CD4-positive, alpha-beta T cell treated with Interleukin-17A for 4 hours (primary cell): ENCODE data around the gene C5AR2.
"Not testable (repeated sequence)": the region's sequence is repeated elsewhere in the genome, so short reads cannot be mapped to it uniquely, and the experiment has no call there.

Experiments used
- DNase-seq: peaks from one replicate; pipeline ENCODE4 v3.0.0-alpha.2; 2020; ENCODE audit warnings: mixed read lengths

Gene C5AR2

DNA sequence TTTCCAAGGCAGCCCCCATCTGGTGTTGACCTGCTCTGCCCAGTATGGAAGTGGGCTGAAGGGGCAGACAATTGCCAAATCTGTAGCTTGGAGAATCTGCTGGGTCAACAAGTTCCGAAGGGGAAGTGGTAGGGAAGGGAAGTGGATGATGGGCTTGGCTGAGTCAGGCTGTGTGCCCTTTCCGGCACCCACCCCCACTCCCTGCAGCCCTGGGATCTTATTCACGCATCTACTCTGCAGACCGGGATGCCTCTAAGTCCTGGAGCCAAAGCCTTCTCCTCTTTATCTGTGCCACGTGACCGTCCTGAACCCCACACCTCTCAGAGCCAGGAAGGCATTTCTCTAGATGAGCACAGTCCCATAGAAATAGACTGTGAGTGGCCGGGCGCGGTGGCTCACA is 7.5 kb upstream of the C5AR2 start:
- no peak for DNase-seq

DNA sequence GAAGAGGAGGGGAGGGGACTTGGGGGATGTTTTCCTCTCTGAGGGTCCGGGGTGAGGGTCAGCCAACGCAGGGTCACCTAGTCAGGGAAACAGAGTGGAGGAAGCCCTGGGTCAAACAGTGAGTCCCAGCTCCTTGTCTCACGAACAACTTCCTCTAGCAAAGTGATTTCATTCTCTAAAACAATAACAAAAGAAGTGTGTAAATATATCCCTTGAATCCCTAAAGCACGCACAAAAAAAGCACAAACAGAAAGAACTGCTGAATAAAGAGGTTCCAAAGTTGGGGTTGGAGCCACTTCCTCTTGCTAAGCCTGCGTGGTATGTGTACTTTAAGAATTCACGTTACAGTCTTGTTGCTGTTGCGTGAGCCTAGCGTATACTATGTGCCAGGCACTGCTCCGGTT is 1.5 kb upstream of the C5AR2 start:
- DNase-seq: no peak

DNA sequence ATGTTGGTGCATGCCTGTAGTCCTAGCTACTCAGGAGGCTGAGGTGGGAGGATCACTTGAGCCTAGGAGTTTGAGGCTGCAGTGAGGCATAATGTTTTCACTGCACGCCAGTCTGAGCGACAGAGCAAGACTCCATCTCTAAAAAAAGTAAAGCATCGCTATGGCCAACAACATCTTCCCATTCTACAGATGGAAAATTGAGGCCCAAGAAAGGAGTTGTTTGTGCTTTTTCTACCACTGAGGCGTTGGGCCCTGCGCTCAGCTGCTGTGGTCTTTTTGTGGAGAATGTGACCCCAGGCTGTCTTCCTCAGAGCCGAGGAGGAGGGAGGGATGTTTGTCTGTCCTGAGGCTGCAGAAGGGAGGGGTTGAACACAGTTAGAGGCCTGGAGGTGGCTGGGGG is 485 bp upstream of the C5AR2 start:
- no peak for DNase-seq

DNA sequence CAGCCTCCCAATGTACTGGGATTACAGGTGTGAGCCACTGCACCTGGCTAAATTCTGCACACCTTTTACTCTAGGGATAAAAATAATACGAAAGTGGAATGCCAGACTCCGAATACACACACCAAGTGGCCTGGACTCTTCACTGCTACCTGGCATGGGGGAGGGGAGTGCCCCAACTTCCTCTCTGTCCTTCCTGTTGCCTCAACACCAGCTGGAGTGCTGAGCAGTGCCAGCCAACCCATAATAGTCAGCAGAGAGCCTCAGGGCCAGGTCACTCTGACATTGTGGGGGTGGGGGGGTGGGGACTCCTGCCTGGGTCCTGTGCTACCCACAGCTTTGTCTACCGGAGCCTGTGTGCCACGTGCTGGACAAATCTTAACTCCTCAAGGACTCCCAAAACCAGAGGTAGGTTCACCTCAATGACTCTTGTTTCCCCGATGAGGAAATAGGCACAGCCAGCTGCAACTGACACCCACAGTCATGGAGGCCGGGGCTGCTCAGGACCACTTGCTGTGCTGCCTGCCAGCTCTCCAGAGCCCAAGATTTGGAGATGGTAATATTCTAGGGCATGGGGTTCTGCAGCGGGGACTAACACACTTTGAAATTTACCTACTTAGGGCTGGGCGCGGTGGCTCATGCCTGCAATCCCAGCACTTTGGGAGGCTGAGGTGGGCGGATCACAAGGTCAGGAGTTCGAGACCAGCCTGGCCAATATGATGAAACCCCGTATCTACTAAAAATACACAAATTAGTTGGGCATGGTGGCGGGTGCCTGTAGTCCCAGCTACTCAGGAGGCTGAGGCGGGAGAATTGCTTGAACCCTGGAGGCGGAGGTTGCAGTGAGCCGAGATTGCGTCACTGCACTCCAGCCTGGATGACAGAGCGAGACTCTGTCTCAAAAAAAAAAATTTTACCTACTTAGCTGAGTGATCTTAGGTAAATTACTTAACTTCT is 5.1 kb downstream of the C5AR2 start:
- DNase-seq: peak; percentile 42

DNA sequence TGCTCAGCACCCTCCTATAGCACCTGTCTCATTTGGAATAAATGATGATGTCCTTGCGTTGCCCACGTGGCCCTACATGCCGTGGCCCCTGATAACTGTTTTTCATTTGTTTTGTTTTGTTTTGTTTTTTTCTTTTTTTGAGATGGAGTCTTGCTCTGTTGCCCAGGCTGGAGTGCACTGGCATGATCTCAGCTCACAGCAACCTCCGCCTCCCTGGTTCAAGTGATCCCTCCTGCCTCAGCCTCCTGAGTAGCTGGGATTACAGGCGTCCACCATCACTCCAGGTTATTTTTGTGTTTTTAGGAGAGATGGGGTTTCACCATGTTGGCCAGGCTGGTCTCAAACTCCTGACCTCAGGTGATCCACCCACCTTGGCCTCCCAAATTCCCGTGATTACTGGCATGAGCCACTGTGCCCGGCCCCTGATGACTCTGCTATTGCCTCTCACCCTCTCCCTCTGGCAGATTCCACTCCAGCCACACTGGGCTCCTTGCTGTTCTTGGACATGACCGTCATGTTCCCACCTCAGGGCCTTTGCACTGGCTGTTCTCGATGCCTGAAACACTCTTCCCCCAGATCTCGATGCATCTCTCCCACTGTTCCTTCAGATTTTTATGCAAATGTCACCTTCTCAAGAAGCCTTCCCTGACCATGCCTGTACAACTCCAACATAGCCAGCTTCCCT is 7.4 kb downstream of the C5AR2 start:
- no peak for DNase-seq

DNA sequence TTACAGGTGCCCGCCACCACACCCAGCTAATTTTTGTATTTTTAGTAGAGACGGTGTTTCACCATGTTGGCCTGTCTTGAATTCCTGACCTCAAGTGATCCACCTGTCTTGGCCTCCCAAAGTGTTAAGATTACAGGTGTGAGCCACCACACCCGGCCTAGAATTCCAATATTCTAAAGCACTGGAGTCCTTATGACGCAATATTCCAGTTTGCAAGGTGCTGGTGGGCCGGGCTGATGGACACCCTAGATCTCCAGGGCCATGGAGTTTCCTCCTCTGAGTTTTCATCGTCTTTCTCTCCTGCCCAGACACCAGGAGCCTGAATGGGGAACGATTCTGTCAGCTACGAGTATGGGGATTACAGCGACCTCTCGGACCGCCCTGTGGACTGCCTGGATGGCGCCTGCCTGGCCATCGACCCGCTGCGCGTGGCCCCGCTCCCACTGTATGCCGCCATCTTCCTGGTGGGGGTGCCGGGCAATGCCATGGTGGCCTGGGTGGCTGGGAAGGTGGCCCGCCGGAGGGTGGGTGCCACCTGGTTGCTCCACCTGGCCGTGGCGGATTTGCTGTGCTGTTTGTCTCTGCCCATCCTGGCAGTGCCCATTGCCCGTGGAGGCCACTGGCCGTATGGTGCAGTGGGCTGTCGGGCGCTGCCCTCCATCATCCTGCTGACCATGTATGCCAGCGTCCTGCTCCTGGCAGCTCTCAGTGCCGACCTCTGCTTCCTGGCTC is 8.7 kb downstream of the C5AR2 start:
- no peak for DNase-seq

DNA sequence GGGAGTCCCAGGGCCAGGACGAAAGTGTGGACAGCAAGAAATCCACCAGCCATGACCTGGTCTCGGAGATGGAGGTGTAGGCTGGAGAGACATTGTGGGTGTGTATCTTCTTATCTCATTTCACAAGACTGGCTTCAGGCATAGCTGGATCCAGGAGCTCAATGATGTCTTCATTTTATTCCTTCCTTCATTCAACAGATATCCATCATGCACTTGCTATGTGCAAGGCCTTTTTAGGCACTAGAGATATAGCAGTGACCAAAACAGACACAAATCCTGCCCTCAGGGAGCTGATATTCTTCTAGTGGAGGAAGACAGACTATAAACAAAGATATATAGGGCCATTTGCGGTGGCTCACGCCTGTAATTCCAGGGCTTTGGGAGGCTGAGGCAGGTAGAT is 9.8 kb downstream of the C5AR2 start:
- DNase-seq: no peak

DNA sequence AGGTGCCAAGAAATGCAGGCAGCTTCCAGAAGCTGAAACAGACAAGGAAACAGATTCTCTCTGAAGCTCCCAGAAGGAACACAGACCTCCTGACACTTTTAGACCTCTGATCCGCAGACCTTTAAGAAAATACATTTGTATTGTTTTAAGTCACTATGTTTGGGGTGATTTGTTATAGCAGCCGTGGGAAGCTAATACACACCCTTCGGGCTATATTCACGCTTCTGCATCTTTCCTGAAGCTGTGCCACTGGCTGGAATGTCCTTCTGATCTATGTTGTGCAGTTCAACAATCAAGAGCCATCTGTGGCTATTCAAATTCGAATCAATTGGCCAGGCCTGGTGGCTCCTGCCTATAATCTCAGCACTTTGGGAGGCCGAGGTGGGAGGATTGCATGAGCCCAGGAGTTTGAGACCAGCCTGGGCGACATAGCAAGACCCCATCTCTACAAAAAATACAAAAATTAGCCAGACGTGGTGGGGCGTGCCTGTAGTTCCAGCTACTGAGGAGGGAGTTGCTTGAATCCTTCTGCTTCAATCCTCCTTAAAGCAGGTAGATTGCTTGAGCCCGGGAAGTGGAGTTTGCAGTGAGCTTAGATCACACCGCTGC is 11.3 kb downstream of the C5AR2 start:
- DNase-seq: no peak

DNA sequence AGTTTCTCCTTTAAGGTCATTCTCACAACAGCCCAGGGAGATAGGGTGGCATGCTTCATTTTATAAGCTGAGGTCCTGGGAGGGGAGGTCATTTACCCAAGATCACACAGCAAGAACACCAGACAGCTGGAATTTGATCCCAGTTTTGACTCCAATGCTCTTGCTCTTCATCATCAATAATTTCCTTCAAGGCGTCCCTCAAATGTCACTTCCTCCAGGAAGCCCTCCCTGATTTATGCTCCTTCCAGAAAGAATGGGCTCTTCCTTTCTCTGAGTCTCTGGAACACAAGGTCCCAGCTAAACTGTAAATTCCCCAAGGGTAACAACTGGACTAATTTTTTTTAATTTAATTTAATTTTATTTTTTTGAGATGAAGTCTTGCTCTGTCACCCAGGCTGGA is 12.4 kb downstream of the C5AR2 start:
- DNase-seq: no peak

DNA sequence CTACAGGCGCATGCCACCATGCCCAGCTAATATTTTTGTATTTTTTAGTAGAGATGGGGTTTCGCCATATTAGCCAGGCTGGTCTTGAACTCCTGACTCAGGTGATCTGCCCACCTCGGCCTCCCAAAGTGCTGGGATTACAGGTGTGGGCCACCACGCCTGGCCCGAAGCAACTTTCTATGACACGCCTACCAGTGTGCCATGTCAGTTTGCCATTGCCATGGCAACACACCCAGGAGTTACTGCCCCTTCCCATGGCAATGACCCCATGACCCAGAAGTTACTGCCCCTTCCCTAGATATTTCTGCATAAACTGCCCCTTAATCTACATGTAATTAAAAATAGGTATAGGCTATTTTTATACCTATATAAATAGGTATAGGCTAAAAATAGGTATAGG is 14.0 kb downstream of the C5AR2 start:
- DNase-seq: not testable (repeated sequence)

DNA sequence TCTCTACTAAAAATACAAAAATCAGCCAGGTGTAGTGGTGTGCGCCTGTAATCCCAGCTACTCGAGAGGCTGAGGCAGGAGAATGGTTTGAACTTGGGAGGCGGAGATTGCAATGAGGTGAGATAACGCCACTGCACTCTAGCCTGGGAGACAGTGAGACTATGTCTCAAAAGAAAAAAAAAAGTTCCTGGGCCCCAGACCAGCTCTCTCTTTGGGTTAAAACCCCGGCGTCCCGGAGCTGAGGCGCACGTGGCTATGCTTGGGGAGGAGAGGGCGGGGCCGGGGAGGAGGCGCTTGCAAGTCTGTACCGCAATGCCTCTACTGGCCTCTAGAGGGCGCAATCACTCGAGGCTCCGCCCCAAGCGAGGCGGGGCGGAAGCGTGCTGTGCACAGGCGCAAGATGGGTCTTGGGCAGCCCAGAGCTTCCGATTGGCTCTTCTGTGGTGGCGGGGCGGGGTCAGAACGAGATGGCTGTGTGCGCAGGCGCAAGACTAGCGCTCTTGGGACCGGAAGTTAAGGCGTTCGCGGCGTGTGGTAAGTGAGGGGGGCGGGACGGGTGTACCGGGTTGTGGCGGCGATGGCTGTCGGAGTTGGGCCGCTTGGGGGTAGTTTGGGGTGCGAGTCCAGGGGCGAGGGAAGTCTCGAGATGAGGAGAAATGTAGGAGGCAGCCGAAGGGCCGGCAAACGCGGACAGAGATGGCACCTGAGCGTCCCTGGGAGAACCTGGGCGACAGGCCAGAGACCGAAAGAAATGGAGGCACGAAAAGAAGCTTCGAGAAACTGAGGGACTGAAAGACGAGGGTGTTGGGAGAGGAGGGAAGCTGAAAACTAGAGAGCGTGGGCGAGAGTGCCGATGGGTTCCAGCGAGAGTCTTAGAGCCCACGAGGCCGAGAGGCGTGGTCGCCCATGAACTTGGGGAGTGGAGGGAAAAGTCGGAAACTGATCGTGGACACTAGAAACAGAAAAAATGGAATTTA is 17.1 kb downstream of the C5AR2 start, which contains the start of gene DHX34:
Gene DHX34, plus strand, starts transcription at position 497 of the 977 bp plus-strand sequence. CDS start 3,716 bp downstream, outside the sequence.
- DNase-seq: peak; percentile 99

DNA sequence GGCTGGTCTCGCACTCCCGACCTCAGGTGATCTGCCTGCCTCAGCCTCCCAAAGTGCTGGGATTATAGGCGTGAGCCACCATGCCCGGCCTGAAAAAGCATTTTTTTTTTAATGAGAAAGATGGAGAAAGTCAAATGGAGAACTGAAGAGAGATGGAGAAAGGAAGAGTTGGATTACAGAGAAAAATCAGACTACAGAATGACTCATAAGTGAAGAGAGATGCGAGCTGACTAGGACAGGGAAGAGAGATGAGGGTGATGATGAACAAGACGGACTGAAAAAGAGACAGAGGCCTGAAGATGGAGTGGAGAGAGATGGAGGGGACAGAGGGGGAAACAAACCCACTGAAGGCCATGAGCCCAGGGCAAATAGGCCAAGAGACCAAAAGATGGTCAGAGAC is 18.7 kb downstream of the C5AR2 start:
- DNase-seq: no peak

DNA sequence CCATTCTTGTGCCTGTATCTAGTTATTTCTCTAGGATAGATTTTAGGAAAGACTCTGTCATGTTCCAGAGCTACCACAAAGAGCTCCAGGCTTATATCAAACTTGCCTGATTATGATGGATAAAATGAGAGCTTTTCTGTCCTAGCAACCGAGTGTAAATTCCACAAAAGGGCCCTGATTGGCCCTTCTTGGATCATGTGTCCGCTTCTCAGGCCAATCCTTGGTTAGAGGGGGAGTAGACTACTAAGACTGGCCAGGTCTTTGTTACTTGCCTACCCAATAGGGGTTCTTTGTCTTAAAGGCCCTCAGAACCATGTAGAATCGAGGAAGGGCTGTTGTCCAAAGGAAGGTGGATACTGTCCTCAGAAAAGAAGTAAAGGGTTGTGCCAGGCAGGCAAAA is 19.6 kb downstream of the C5AR2 start:
- no peak for DNase-seq

DNA sequence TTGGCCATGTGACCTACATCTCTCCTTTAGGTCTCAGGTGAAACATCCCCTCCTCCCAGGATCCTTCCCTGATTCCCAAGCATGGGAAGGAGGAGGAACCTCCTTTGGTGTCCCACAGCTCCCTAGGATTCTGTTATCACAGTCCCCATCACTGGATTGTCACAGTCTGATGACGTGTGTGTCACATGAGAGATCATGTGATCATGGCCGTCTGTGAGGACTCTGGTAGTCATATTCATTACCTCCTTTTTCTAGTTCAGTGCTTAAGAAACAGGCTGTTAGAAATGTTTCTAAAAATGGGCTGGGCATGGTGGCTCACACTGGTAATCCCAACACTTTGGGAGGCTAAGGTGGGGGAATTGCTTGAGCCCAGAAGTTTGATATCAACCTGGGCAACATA is 20.1 kb downstream of the C5AR2 start:
- DNase-seq: no peak

DNA sequence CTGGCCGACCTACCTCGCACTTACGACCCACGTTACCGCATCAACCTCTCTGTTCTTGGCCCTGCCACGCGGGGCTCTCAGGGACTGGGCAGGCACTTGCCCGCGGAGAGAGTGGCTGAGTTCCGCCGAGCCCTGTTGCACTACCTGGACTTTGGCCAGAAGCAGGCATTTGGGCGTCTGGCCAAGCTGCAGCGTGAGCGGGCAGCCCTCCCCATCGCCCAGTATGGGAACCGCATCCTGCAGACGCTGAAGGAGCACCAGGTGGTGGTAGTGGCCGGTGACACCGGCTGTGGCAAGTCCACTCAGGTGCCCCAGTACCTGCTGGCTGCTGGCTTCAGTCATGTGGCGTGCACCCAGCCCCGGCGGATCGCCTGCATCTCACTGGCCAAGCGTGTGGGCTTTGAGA is 21.3 kb downstream of the C5AR2 start:
- no peak for DNase-seq

DNA sequence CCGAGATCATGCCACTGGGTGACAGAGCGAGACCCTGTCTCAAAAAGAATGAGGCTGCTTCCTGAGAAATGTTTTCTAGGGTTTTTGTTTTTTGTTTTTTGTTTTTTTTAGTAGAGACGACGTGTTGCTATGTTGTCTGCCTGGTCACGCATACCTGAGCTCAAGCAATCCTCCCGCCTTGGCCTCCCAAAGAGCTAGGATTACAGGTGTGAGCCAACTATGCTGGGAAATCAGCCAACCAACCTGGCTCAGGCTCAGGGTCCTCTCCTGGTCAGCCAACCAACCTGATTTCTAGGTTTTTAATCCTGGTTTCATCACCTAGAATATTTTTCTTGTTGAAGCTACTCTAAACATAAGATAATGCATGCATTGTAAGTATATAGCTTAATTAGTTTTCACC is 24.9 kb downstream of the C5AR2 start:
- DNase-seq: no peak

DNA sequence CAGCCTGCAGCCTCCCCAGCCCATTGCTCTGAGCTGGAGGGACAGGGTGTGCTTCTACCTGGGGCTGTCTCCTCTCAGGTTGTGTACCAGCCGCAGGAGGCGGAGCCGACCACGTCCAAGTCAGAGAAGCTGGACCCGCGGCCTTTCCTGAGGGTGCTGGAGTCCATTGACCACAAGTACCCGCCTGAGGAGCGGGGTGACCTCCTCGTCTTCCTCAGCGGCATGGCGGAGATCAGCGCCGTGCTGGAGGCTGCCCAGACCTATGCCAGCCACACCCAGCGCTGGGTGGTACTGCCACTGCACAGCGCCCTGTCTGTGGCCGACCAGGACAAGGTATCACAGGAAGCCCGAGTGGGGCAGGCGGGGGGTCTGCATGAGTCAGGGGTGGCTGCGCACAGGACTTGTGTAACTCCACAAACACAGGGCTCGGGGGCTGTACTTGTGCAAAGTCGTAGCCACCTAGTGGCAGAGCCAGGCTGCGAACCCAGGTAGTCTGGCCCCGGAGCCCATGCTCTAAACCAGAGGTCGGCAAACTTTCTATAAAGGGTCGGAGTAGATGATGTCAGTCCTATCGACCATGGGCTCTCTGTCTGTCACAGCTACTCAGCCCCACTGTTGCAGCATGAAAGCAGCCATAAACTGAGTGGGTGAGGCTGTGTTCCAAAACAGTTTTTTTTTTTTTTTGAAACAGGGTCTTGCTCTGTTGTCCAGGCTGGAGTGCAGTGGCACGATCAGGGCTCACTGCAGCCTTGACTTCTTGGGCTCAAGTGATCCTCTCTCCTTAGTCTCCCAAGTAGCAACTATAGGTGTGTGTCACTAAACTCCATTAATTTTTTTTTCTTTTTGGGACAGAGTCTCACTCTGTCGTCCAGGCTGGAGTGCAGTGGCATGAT is 26.1 kb downstream of the C5AR2 start:
- no peak for DNase-seq

DNA sequence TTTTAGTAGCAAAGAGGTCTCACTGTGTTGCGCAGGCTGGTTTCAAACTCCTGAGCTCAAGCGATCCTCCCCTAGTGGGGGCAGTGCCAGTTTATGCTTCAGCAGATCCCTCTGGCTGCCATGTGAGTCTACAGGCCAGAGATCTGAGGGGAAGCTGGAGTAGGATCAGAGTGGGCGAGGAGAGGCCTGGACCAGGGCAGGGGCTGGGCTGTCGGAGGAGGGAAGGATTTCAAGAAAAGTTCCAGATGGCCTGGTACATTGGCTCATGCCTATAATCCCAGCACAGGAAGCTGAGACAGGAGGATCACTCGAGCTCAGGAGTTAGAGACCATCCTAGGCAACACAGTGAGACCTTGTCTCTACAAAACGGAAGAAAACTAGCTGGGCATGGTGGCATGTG is 27.0 kb downstream of the C5AR2 start:
- no peak for DNase-seq

DNA sequence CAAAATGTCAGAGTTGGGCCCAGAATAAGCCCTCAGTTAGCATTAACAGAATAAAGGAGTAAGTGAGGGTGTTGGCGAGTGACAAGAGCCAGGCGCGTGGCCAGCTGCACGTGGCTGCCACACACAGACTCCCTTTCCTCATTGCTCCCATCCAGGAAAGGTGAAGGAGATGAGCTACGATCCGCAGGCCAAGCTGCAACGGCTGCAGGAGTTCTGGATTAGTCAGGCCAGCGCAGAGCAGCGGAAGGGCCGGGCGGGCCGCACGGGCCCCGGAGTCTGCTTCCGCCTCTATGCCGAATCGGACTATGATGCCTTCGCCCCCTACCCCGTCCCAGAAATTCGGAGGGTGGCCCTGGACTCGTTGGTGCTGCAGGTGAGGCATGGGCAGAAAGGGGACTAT is 30.3 kb downstream of the C5AR2 start:
- DNase-seq: no peak

DNA sequence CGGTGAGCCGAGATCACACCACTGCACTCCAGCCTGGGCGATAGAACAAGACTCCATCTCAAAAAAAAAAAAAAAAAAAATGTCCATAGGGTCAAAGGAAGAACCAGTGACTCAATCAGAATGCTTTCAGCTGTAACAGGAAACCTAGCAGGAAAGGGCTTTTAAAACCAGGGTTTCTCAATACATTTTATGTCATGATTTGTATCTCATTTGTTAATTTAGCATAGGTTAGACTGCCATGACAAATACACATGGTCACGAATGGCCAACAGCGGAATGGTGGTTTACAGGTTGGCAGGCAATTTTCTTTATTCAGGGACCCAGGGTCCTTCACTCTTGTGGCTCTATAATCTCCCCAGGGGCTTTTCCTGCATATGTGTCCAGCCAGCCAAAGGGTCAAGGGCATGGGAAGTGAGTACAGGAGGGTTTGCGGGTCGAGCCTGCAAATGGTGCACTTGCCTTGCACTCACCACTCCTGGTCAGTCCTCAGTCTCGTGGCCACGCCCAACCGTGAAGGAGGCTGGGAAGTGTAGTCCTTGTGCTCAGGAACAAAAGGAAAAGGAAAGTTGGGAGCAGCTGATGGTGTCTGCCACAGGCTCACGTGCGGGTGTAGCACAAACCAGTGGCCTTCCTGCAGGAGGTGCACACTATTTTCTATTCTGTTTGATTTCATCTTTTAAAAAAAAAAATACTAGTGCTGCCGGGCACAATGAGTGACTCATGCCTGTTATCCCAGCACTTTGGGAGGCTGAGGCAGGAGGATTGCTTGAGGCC is 32.0 kb downstream of the C5AR2 start:
- no peak for DNase-seq
